GM12873 (cell line): ENCODE data around the gene GLIPR2.

Experiments used
- CTCF ChIP-seq: IDR thresholded peaks from 2 replicates; pipeline ENCODE4 v1.5.1; 2012; ENCODE audit warnings: low read depth, mild to moderate bottlenecking, moderate library complexity, low read length, control low read depth; ENCODE audit not compliant: insufficient read depth; ENCODE audit errors: missing control alignments

Gene GLIPR2

GRCh38 chr9:36141761-36142160, 5.2 kb downstream of the GLIPR2 start:
- TF ChIP-seq CTCF = no peak

GRCh38 chr9:36142510-36143244, 6.1 kb downstream of the GLIPR2 start:
- TF ChIP-seq CTCF = no peak

- TF ChIP-seq CTCF = no peak
Measured at GRCh38 chr9:36143245-36143641, 6.7 kb downstream of the GLIPR2 start.

GRCh38 chr9:36144309-36145232, 8.0 kb downstream of the GLIPR2 start:
- TF ChIP-seq CTCF = no peak

GRCh38 chr9:36145970-36146369, 9.4 kb downstream of the GLIPR2 start:
- no peak for TF ChIP-seq CTCF

GRCh38 chr9:36146651-36147050, 10.1 kb downstream of the GLIPR2 start:
- TF ChIP-seq CTCF = no peak

- TF ChIP-seq CTCF = no peak
Measured at GRCh38 chr9:36147441-36148175, 11.1 kb downstream of the GLIPR2 start.
